GM19455 (cell line): ENCODE measurements around the gene NHS.

Experiments used
- ATAC-seq: cut with Tn5 transposase; IDR thresholded peaks from one replicate; pipeline ENCODE4 v1.9.1; 2021; ENCODE audit not compliant: unreplicated experiment

Gene NHS

GRCh38 chrX:17718649-17719165, 343.7 kb downstream of the NHS start:
- no peak for ATAC-seq

DNA sequence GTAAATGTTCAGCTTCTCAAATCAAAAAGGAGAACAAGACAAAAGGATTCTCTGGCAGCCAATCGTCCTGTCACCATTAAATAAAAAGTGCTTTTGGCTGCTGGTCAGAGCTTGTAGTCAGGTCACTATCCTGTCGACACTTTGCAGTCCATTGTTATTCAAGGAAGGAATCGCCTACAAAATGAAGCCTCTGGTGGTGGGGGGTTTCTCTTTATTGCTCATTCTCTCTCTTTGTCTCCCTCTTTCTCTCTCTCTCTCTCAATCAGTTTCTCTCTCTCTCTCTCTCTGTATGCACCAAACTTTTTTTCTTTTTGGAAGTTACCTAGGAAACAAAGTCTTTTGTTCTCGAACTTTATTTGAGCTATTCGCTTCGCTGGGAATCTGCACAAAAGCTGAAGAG, 344.7 kb downstream of the NHS start:
- no peak for ATAC-seq

DNA sequence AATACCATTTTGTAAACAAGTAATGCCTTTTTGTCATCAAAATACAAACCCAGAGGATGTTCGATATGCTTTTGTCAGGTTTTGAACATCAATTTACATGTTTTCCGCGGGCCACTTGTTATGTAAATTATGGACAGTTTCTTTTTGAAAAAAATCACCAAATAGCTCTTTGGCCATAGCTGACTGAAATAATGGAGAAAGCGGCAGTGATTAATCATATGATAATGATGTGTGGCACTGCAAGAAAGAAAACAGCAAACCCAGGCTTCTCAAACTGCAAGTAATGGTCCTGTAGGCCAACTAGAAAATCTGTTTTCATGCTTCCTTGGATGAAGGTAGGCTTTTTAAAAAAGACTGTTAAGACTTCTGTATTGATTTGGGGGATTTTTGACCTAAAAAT, 346.7 kb downstream of the NHS start:
- ATAC-seq: no peak

DNA sequence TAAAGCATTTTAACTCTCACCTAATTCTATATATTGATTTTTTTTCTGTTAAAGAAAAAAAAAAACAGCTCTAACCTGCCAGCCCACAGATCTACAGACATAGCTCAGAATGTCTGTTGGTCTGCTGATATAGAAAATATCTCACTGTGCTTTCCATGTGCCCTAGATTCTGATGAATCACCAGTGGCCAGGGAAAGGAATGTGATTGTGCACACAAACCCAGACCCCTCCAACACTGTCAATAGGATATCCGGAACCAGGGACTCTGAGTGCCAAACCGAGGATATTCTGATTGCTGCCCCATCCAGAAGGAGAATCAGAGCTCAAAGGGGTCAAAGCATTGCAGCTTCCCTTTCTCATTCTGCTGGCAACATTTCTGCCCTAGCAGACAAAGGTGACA, 350.2 kb downstream of the NHS start:
- no peak for ATAC-seq

DNA sequence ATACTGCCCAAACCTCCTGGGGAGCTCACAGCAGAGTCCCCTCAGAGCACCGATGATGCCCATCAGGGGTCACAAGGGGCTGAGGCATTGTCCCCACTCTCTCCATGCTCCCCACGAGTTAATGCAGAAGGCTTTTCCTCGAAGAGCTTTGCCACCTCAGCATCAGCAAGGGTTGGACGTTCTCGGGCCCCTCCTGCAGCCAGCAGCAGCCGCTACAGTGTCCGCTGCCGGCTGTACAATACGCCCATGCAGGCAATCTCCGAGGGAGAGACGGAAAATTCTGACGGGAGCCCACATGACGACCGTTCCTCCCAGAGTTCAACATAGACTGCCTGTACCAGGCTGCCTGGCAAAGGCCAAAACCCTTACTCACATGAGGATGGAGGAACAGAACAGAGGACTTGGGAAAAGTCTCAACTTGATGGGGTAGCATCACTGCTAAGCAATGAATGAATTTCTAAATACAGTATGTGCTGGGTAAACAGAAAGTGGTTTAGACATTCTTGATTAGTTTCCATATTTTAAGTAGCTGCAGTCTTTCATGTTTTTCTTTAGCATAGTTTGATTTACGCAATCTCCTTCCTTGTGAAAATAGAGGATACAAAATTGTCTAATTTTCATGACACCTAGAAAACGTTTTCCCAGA, 357.3 kb downstream of the NHS start:
- ATAC-seq: no peak

DNA sequence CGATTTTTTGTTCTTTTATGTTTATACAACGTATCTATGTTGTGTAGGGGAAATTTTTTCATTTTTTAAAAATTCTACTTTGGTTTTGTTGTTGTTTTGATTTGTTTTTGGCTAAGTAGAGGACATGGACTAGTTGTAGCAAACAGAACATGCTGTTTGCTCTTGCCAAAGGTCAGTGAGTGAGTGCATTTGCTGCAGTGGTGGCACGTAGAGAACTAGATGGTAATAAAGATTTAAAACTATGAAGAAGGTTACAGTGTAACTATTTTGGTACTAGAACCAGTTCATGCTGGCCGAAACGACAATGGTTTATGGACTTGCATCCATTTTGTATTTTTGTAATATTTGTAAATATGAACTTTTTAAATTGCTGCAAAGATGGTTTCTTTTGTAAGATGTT, 360.4 kb downstream of the NHS start:
- ATAC-seq: no peak

DNA sequence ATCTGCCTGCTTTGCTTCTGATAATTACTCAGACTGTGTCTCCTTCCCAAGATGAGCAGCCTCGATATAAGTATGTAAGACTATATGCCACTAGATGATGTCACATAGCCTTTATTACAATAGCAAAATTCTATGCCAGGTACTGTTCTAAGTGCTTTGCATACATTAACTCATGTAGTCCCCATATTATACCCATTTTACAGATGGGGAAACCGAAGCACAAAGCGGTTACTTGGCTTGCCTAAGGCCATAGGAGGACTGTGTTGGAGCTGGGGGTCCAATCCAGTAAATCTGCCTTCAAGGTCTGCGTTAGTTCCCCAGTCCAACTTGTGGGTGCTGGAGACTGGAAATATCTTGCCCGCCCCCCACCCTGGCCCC, 361.5 kb downstream of the NHS start:
- no peak for ATAC-seq

DNA sequence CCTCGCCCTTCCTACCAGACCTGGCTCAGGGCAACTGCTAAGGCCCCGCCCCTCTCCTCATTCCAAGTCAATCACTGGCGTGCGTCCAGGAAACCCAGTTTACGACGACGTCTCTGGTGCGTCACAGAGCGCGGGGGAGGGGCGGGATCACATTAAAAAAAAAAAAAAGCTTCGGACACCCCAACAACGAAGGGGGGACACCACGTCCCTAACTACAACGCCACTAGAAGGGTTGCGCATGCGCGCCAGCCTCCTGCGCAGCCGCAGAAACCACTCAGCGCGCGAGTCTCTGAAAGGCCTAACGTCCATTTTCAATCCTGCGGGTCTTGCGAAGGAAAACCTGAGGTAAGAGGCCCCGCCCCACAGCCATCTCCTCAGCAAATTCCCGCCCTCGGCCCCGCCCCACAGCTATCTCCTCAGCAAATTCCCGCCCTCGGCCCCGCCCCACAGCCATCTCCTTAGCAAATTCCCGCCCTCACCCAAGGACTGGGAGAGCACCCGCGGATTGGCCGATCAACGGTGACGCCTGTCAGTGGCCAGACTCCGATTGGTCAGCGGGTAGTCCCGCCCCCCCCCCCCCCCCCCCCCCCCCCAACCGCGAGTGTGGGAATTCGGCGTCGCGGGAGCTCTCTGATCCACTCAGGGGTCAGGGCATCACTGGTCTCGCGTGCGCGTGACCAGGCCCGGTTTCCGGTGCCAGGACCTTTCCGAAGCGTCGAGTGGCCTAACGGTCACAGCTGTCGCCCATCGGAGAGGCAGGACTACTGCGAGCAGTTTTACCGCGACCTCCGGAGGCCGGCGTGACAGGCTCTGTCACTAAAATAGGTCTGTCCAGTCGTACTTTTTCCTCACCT, 362.1 kb downstream of the NHS start, which contains the start of gene SCML1:
TSS of gene SCML1 (plus strand) at position 638 of the 854 bp plus-strand sequence. CDS start 6,694 bp downstream, outside the sequence.
- ATAC-seq: no peak

DNA sequence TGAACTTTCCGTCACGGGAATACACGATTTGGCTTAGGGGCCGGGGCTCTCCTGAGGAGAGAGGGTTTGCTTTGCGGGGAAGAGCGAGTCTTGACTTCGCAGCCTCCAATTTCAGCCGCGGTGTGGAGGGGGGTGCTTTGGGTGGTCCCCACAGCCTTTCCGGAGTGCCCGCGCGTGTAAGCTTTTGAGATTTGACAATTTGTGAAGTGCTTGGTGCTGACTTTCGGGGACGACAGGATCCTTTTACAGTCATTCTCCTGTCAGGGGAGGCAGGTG, 362.6 kb downstream of the NHS start:
- ATAC-seq: no peak

DNA sequence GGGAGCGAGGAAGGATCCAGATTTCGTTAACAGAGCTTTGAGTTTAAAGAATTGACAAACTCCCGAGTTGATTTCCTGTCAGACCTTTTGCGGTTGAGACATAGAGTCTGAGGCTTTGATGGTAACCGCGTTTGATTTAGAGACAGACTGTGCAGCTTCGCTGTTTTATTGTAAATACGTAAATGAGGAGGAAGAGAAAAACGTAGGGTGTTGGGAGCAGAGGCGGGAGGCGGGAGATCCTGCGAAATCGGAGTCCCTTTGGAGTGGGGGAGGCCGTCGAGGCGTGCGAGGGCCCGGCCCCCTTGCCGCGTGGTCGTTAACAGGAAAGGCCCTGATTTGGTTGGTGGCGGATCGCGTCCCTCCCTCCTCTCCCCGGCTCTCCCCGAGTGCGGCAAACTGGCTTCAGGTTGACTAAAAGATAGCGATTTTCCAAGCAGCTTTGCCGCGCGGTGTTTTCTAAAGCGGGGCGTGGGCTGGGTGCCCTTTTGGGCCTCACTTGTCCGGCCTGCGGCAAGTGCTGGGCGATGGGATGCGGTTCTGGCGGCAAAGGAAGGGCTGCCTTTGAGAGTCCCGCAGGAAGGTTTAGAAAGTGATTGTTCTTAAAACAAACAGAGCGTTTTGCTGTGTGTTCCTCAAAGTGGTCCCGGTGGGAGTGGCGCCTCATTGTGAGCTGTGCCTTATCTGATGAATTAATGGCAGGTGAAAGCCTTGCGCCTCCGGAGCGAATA, 363.1 kb downstream of the NHS start:
- no peak for ATAC-seq

- no peak for ATAC-seq
These were observed 363.9 kb downstream of the NHS start for GRCh38 chrX:17738737-17739535.

GRCh38 chrX:17740137-17741122, 365.4 kb downstream of the NHS start:
- no peak for ATAC-seq

DNA sequence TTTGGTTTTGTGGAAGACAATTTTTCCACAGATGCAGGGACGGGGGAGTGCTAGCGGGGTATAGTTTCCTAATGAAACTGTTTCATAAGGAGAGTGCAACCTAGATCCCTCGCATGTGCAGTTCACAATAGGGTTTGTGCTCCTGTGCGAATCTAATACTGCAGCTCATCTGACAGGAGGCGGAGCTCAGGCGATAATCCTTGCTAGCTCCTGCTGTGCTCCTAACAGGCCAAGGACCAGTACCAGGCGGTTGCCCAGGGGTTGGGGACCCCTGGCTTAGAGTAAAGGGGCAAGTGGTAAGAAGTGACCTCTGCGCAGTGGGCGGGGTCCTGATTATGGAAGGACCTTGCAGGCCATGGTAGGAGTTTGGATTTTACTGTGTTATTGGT, 366.1 kb downstream of the NHS start:
- ATAC-seq: no peak

GRCh38 chrX:17743913-17744312, 368.9 kb downstream of the NHS start:
- ATAC-seq: no peak

- ATAC-seq: no peak
These were observed 370.0 kb downstream of the NHS start for GRCh38 chrX:17744896-17745523.

GRCh38 chrX:17747692-17748091, 372.7 kb downstream of the NHS start:
- no peak for ATAC-seq

- ATAC-seq: no peak
These were observed 373.7 kb downstream of the NHS start for GRCh38 chrX:17748684-17749083.

DNA sequence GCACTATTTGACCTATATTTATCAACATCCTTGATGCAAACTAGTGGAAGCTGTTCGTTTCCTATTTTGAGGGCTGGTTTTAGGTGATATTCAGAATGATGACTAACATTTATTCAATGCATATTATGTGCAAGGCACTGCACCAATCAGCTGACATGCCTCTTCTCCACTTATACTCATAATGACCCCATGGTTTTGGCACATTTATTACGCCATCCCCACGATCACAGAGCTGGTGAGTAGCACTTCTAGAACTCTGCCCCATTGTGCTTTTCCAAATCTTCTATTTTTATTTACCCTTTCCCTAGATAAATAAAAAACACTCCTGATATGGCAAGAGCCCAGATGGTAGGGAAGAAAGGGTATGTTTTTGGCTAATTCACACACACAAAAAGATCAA, 375.4 kb downstream of the NHS start:
- no peak for ATAC-seq

- ATAC-seq: no peak
These were observed 383.4 kb downstream of the NHS start for GRCh38 chrX:17758382-17758781.
